ENCODE data around the gene THADA.

DNA sequence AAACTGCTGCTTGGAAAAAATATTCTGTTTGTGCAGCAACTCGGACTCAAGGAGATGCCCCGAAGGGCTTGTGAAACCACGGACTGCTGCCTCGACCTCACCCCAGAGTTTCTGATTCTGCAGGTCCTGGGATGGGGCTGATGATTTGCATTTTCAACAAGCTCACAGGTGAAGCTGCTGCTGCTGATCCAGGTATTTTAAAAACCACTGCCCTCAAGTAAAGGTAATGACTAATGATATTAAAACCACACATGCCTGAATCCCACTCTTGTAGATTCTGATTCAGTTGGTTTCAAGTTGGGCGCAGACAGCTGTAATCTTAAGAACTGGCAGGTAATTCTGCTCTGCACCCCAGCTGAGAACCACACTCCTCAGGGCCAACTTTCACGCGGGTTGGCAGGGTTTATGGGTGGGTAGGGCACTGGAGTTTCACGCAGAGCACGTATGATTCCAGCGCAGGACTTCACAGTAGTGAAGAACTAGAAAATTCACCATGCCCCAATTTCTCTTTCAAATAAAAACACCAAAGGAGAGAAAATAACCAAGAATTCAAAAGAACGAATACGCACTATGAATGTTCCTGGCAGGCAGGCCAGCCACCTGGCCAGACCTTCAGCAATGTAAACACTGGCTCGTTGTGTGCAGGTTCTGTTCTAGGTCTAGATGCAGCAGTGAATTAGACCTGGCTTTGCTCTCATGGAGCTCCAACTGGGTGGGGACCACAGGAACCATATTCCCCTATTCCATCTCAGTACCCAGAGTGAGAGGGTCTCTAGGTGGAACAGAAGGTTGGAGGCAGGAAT is 294.9 kb downstream of the THADA start:
- TF ChIP-seq POLR2AphosphoS5 (IDR thresholded peaks at IDR 0.05; ENCODE audit: low read depth, low read length) (no peak), TAF1 (IDR thresholded peaks at IDR 0.05; ENCODE audit: borderline replicate concordance, insufficient read depth, low read length) (no peak), SIN3A (IDR thresholded peaks at IDR 0.05; ENCODE audit: borderline replicate concordance, insufficient read depth, low read length) (no peak)
